Loucy (cell line): ENCODE measurements around the gene STAT5B.

ENCODE experiments used
- CTCF ChIP-seq: fragments of 200-600 bp; sonication (generic); conservative IDR thresholded peaks from 2 replicates; pipeline ENCODE4 v1.5.1; 2014; ENCODE audit warnings: mild to moderate bottlenecking, antibody characterized with exemption, low read length
- EZH2phosphoT487 ChIP-seq: fragments of 200-600 bp; IDR thresholded peaks from 2 replicates; pipeline ENCODE4 v1.6.1; 2018; ENCODE audit warnings: antibody characterized with exemption, mild to moderate bottlenecking, moderate library complexity, borderline replicate concordance

GRCh38 chr17:42308446-42308845 lies 32.3 kb upstream of the STAT5B start:
- TF ChIP-seq CTCF (no peak), EZH2phosphoT487 (no peak)
